HG03378 (cell line): ENCODE results near the gene CTIF.

ENCODE experiments used
- ATAC-seq: cut with Tn5 transposase; IDR thresholded peaks from one replicate; pipeline ENCODE4 v1.9.1; 2021; ENCODE audit warnings: mild to moderate bottlenecking, moderate library complexity; ENCODE audit not compliant: unreplicated experiment

Gene CTIF

DNA sequence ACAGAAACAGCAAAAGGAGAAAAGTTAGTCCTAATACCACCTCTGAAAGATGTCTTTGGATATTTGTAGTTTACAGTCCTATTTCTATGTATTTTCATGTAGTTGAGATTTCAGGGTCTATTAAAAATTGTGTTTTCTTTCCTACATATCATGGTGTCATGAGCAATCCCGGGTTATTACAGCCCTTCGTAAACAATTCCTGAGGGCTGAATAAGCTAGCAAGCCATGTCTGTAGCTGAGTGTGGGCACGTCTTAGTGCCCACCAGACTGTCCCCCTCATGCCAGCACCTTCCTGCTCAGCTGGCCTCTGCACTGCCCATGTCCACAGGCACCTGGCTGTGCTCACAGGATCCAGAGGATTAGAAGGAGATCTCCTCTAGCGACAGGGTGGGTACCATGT is 60.6 kb downstream of the CTIF start:
- no peak for ATAC-seq

DNA sequence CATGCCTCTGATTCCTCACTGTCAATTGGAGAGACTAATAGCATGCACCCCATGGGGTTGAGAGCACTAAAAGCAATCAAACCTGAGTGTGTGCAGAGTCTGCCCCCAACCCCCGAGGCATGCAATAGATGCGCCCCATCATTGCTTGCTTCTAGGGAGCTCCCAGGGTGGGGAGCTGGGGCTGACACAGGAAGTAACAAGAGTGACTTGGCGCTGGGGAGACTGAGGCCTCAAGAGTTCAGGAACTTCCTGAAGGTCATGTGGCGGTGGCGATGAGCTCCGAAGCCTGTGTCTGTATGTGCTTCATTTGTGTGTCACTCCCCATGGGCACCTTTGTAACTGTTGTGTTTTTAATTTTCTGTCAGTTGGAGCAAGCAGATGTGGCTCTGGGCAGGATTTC is 61.2 kb downstream of the CTIF start:
- ATAC-seq: no peak

- ATAC-seq: no peak
These were observed 61.7 kb downstream of the CTIF start for GRCh38 chr18:48600456-48601090.

DNA sequence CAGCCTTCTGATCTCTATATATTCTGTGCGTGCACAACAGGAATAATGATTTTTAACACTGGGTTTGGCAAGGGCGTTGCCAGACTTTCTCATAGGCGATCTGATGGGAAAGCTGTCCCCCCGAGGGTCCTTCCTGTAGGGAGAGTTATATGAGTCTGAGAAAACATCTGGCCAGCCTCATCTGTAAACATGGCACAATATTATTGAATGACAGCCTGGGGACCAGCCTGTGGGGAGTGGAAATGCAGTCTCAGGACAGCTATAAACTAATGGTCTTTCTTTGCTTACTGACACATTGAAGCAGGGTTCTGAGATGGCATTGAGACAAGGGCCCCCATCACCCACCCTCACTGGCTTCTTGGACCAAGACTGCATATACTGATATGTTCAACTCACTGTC is 62.5 kb downstream of the CTIF start:
- ATAC-seq: no peak

DNA sequence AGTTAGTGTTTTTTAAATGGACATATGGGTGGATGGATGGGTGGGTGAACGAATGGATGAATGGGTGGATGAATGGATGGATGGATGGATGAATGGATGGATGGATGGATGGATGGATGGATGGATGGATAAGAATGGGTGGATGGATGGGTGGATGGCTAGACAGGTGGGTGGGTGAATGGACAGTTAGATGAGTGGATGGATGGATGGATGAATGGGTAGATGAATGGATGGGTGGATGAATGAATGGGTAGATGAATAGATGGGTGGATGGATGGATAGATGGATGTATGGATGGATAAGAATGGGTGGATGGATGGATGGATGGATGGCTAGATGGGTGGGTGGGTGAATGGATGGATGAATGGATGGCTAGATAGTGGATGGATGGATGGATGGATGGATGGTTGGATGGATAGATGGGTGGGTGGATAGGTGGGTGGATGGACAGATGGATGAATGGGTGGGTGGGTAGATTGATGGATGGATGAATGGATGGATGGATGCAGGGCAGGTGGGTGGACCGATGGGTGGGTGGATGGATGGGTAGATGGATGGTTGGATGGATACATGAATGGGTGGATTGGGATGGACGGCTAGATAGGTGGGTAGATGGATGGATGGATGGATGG is 64.0 kb downstream of the CTIF start:
- ATAC-seq: no peak

DNA sequence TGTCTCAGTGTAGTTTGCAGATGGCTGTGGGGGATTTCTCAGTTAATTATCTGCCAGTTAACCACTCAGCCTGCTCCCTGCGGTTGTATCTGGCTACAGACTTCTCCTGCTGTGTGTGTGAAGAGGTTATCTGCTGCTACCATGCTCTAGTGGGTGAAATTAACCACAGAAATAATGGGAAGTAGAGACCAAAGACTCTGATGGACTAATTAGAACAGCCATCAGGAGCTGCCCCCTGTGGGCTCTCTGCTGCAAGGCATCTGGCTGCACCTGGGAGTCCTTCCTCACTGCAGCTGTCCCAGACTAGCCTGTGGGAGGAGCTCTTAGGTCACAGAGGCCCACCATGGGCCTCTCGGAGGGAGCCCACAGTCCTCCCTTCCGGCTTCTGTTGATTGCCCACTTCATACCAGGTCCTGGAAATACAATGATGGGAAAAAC is 66.6 kb downstream of the CTIF start:
- peak; percentile 65 for ATAC-seq

DNA sequence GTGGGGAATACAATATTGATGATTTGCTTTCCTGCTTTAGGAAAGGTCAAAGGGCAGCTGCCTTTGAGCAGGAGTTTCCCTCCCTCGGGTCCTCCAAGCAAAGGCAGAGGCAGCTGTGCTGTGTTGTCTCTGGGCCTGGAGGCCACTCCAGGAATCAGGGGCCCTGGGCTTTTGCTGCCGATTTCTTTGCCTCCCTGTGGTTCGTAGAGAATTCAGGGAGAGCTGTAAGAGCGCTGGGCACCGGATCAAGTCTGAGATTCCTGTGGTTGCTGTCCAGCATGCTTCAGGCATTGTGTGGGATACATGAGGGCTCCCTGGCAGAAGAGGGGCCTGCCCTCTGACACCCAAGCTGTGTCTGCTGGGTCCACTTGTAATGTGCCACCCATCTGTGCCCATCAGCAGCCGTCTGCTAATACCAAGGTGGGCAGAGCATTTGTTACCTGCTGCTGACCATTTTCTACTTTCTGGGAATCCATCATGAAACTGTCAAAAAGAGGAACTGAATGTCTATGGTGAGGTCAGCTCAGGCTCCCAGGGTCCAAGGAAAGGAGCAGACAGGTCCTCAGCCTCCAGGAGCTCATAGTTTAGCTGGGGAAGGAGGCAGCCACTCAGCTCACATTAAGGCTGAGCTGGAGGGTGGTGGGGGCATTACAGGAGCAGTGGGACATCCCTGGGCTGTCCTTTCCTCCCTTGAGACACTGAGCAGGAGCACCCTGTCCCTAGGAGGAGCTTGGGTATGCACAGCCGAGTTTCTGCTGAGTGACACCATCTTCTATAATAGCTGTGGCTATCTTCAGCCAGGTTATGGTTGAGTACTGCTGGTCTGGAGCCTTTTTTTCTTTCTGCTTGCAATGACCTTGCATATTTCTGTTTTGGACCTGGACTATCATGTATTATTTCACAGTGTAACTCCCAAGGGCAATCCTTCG is 68.5 kb downstream of the CTIF start:
- ATAC-seq: no peak

- no peak for ATAC-seq
These were observed 69.8 kb downstream of the CTIF start for GRCh38 chr18:48608581-48608980.

GRCh38 chr18:48609114-48609513 is 70.3 kb downstream of the CTIF start:
- ATAC-seq: no peak

- no peak for ATAC-seq
These were observed 71.3 kb downstream of the CTIF start for GRCh38 chr18:48609820-48610815.

DNA sequence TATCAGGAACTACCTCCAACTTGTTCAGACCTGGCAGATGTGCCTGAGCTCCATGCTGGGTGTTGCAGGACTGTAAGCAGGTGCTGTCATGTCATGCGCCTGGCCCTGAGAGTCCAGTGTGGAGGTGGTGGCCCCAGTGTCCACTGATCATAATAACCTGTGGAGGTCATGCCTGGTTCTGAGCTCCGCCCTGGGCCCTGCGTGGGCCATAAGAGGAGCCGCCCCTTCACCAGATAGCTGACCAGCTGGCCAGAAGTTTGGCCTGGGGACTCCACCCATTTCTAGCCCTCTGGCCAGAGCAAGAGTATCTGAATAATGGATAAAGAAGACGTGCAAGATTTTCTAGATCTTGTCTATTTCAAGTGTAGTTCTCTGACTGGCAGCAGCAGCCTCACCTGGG is 72.4 kb downstream of the CTIF start:
- no peak for ATAC-seq

- ATAC-seq: no peak
These were observed 73.1 kb downstream of the CTIF start for GRCh38 chr18:48611785-48612480.

GRCh38 chr18:48612511-48612910 is 73.7 kb downstream of the CTIF start:
- no peak for ATAC-seq

DNA sequence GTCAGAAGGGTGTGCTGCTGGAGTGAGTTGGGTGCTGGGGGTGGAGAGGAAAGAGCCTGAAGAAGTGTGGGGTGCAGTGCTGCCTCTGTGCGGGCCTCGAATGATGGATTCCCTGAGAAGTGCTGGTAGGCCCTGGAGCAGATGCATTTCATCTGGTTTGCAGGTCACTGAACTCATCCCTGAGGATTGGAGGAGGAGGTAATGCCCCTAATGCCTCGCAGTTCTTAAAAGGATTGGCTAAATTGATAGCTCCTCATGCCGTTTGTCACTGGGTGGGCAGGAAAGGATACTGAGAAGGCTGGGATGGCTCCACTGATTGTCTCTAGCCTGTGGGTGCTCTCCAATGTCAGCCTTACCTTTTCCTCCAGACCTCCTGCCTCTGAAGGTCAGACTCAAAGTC is 74.1 kb downstream of the CTIF start:
- no peak for ATAC-seq

DNA sequence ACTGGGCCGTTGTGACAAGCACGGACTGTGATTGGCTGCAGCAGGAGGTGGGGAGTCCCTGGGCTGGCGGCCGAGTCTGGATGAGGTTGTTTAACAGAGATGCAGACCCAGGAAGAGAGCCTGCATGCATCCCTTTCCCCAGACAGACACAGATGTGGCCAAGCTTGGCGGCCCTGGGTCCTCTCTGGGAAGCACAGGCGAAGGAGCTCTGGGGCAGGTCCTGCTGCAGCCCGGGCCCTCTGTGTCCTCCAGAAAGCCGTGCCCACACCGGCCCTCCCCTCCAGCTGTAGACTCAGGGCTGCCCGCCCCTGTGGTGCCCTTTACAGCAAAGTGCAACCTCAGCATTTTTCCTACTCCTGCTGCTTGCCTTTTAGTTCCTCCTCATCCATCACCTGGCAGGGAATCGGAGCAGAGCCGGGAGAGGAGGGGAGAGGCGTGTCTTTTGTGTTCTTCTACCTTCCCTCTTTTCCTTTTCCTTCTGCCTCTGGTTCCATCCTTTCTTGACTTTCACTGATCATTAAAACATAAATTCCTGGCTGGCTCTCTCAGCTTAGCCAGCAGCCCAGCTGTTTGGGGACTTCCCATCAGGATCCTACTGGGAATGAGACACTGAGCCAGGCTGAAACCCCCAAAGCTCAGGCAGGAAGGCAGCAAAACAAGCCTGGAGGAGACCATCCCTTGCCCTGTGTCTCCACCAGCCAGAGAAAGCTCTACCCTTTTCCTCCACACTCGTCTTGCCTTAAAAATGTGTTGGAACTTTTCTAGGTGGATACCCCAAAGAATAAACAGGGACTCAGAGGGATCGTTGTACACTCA is 75.0 kb downstream of the CTIF start:
- no peak for ATAC-seq

GRCh38 chr18:48615566-48616401 is 77.0 kb downstream of the CTIF start:
- no peak for ATAC-seq

DNA sequence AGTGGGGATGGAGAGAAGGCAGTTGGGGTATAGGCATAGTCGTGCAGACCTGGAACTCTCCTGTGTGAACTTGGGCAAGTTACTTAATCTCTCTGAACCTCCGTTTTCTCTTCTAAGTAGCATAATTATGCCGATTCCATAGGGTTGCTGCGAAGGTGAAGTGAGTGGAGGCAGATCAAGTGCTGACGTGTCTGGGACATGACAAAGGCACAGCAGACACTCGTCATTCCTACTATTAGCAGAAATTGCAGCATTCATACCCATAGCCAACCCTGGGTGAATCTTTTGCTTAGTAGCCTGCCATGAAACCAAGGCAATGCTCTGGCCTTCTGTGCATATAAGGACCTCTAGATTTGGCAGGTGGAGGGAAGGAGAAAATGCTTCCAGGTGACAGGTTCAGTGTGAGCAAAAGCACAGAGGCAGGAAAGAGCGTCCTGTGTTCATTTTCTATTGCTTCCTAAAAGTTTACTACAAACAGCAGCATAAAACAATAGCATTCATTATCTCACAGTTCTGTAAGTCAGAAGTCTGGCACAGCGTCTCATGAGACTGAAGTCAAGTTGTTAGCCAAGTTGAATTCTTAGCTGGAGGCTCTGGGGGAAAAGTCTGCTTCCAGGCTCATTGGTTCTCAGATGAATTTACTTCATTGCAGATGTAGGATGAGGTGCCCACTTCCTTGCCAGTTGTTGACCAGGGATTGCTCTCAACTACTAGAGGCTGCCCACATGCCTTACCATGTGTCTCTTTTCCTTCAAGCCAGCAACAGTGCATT is 77.8 kb downstream of the CTIF start:
- no peak for ATAC-seq
